ENCODE results near the gene SOD1.

SOD1 gene

DNA sequence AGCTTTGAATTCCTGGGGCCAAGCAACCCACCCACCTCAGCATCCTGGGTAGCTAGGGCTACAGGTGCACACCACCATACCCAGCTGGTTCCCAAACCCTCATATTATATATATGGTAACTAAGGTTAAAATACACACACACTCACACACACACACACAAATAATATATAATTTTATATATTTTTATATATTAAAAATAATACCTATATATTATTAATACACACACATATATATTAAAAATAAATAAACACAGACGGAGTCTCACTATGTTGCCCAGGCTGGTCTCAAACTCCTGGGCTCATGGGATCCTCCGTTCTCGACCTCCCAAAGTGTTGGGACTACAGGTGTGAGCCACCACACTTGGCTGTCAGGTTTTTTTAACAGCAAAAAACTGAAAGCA is 40.5 kb downstream of the SOD1 start:
- H3K9ac ChIP-seq (ENCODE audit: insufficient read length, low read depth) = no peak overlapping the region
- no peak for DNase-seq (ENCODE audit: low read depth, low spot score)
- TF ChIP-seq YY1 (IDR thresholded peaks at IDR 0.05; ENCODE audit: insufficient read depth, insufficient read length) (no peak), SUZ12 (IDR thresholded peaks at IDR 0.05; ENCODE audit: extremely low read depth, insufficient read depth, insufficient read length) (no peak), ZNF274 (IDR thresholded peaks at IDR 0.05; ENCODE audit: low read depth, low read length) (no peak)
- H3K36me3 ChIP-seq (ENCODE audit: insufficient read depth, insufficient read length, low read length) = peaks cover 92% of the 10 kb centered on the region
- no peaks in the 10 kb centered on the region for H3K27me3 ChIP-seq (ENCODE audit: insufficient read depth, insufficient read length)
- H3K4me1 ChIP-seq (ENCODE audit: insufficient read depth, insufficient read length) = no peaks in the 10 kb centered on the region
- no peak overlapping the region for H3K4me3 ChIP-seq (ENCODE audit: insufficient read length, low read depth)
- no peaks in the 10 kb centered on the region for H3K9me3 ChIP-seq (ENCODE audit: insufficient read depth, low read length)

DNA sequence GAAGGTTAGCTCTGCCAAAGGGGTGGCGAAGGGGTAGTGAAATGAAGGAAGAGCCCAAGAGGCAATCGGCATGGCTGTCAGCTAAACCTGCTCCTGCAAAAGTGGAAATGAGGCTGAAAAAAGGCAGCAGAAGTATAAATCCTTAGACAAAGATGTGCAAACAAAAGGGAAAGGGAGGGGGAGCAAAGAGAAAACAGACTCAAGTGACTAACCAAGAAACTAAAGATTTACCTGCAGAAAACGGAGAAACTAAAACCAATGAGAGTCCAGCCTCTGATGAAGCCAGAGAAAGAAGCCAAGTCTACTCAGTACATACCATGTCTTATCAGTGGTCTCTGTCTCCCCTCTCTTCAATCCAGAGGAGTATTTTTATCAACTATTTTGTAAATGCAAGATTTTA is 47.1 kb downstream of the SOD1 start:
- Histone ChIP-seq H3K4me1 (ENCODE audit: insufficient read depth, insufficient read length) (peaks cover 2% of the 10 kb centered on the region), H3K9me3 (ENCODE audit: insufficient read depth, low read length) (no peaks in the 10 kb centered on the region), H3K9ac (ENCODE audit: insufficient read length, low read depth) (no peak overlapping the region), H3K4me3 (ENCODE audit: insufficient read length, low read depth) (no peak overlapping the region), H3K27me3 (ENCODE audit: insufficient read depth, insufficient read length) (no peaks in the 10 kb centered on the region), H3K36me3 (ENCODE audit: insufficient read depth, insufficient read length, low read length) (peaks cover 39% of the 10 kb centered on the region)
- no peak for DNase-seq (ENCODE audit: low read depth, low spot score)
- no peak for TF ChIP-seq SUZ12 (IDR thresholded peaks at IDR 0.05; ENCODE audit: extremely low read depth, insufficient read depth, insufficient read length)
- no peak for TF ChIP-seq ZNF274 (IDR thresholded peaks at IDR 0.05; ENCODE audit: low read depth, low read length)
- TF ChIP-seq YY1 (IDR thresholded peaks at IDR 0.05; ENCODE audit: insufficient read depth, insufficient read length) = no peak

DNA sequence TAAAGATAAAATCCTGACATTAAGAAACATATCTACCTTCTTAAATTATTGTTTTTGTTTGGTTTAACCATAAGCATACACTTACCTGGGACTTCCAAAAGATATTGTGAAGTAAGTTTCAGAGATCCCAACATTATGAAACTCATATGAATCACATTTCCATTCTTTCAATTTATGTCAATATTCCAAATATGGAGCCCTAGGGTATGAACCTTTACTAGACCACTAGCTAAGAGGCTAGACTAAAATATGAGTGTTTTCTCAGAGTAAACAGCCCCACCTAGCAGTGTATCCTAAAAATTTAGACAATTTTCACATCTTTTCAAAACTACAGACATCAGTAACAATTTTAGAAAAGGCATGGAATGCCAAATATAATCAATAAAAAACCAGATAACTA is 48.0 kb downstream of the SOD1 start:
- DNase-seq (ENCODE audit: low read depth, low spot score) = no peak
- Histone ChIP-seq H3K27me3 (ENCODE audit: insufficient read depth, insufficient read length) (no peaks in the 10 kb centered on the region), H3K4me3 (ENCODE audit: insufficient read length, low read depth) (no peak overlapping the region), H3K9me3 (ENCODE audit: insufficient read depth, low read length) (no peaks in the 10 kb centered on the region), H3K36me3 (ENCODE audit: insufficient read depth, insufficient read length, low read length) (peaks cover 30% of the 10 kb centered on the region), H3K4me1 (ENCODE audit: insufficient read depth, insufficient read length) (peaks cover 2% of the 10 kb centered on the region), H3K9ac (ENCODE audit: insufficient read length, low read depth) (no peak overlapping the region)
- TF ChIP-seq SUZ12 (IDR thresholded peaks at IDR 0.05; ENCODE audit: extremely low read depth, insufficient read depth, insufficient read length) (no peak), ZNF274 (IDR thresholded peaks at IDR 0.05; ENCODE audit: low read depth, low read length) (no peak), YY1 (IDR thresholded peaks at IDR 0.05; ENCODE audit: insufficient read depth, insufficient read length) (no peak)

DNA sequence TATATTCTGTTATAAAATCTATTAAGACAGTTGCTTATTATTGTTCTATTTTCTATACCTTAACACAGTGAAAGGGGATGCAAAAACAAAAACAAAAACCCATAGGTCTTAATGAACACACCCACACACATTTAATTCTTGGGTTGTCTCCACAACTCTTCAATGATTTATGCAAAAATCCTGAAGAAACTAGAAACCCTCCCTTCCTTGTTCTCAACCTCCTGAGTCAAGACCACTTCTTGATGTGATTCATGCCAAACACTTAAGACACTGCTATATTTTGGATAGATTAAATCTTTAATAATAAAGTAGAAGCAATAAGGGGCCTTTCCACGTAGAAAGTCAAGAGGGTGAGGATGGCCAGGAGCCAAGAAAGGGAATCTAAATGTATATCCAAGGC is 49.0 kb downstream of the SOD1 start:
- TF ChIP-seq YY1 (IDR thresholded peaks at IDR 0.05; ENCODE audit: insufficient read depth, insufficient read length) (no peak), ZNF274 (IDR thresholded peaks at IDR 0.05; ENCODE audit: low read depth, low read length) (no peak), SUZ12 (IDR thresholded peaks at IDR 0.05; ENCODE audit: extremely low read depth, insufficient read depth, insufficient read length) (no peak)
- Histone ChIP-seq H3K9ac (ENCODE audit: insufficient read length, low read depth) (no peak overlapping the region), H3K4me1 (ENCODE audit: insufficient read depth, insufficient read length) (peaks cover 2% of the 10 kb centered on the region), H3K36me3 (ENCODE audit: insufficient read depth, insufficient read length, low read length) (peaks cover 19% of the 10 kb centered on the region), H3K27me3 (ENCODE audit: insufficient read depth, insufficient read length) (no peaks in the 10 kb centered on the region), H3K4me3 (ENCODE audit: insufficient read length, low read depth) (no peak overlapping the region), H3K9me3 (ENCODE audit: insufficient read depth, low read length) (no peaks in the 10 kb centered on the region)
- DNase-seq (ENCODE audit: low read depth, low spot score) = no peak

DNA sequence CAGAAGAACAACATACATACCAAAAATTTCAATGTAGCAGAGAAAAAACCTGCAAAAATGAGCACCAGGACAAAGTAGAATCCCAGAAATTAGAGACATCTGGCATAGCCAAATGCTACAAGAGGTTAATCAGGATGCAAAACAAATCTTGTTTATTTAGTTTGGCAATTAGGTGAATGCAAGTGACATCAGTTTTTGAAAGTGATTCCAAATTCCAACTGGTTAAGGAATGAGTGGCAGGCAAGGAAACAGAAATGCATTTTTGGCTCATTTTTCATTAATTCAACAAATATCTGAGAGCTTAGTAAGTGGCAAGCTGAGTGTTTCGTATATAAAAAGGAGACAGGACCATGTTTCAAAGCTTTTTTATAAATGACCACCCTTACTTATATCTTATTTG is 51.1 kb downstream of the SOD1 start:
- Histone ChIP-seq H3K27me3 (ENCODE audit: insufficient read depth, insufficient read length) (no peaks in the 10 kb centered on the region), H3K4me1 (ENCODE audit: insufficient read depth, insufficient read length) (peaks cover 2% of the 10 kb centered on the region), H3K9ac (ENCODE audit: insufficient read length, low read depth) (no peak overlapping the region), H3K9me3 (ENCODE audit: insufficient read depth, low read length) (no peaks in the 10 kb centered on the region), H3K4me3 (ENCODE audit: insufficient read length, low read depth) (no peak overlapping the region), H3K36me3 (ENCODE audit: insufficient read depth, insufficient read length, low read length) (peaks cover 8% of the 10 kb centered on the region)
- DNase-seq (ENCODE audit: low read depth, low spot score) = no peak
- no peak for TF ChIP-seq SUZ12 (IDR thresholded peaks at IDR 0.05; ENCODE audit: extremely low read depth, insufficient read depth, insufficient read length)
- TF ChIP-seq YY1 (IDR thresholded peaks at IDR 0.05; ENCODE audit: insufficient read depth, insufficient read length) = no peak

DNA sequence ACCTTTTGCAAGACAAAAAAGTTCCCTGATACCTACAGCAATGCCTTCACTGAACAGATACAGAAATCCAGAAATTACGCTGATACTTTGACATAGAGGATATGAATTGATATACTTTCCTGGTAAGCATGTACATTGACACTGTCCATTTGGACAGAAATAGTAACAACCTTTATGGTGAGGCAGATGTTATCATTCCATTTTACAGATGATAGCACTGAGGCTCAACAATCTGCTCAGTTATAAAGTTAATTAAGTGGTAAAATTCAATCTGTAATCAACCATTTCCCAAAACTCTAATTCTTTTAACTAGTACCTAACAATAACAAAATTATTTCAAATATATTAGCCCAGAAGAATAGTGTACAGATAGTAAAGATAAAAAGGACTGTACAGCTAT is 51.8 kb downstream of the SOD1 start:
- Histone ChIP-seq H3K27me3 (ENCODE audit: insufficient read depth, insufficient read length) (no peaks in the 10 kb centered on the region), H3K9ac (ENCODE audit: insufficient read length, low read depth) (no peak overlapping the region), H3K9me3 (ENCODE audit: insufficient read depth, low read length) (no peaks in the 10 kb centered on the region), H3K36me3 (ENCODE audit: insufficient read depth, insufficient read length, low read length) (peaks cover 2% of the 10 kb centered on the region), H3K4me1 (ENCODE audit: insufficient read depth, insufficient read length) (peaks cover 2% of the 10 kb centered on the region), H3K4me3 (ENCODE audit: insufficient read length, low read depth) (no peak overlapping the region)
- no peak for DNase-seq (ENCODE audit: low read depth, low spot score)
- TF ChIP-seq YY1 (IDR thresholded peaks at IDR 0.05; ENCODE audit: insufficient read depth, insufficient read length) = no peak
- TF ChIP-seq ZNF274 (IDR thresholded peaks at IDR 0.05; ENCODE audit: low read depth, low read length) = no peak
- TF ChIP-seq SUZ12 (IDR thresholded peaks at IDR 0.05; ENCODE audit: extremely low read depth, insufficient read depth, insufficient read length) = no peak

DNA sequence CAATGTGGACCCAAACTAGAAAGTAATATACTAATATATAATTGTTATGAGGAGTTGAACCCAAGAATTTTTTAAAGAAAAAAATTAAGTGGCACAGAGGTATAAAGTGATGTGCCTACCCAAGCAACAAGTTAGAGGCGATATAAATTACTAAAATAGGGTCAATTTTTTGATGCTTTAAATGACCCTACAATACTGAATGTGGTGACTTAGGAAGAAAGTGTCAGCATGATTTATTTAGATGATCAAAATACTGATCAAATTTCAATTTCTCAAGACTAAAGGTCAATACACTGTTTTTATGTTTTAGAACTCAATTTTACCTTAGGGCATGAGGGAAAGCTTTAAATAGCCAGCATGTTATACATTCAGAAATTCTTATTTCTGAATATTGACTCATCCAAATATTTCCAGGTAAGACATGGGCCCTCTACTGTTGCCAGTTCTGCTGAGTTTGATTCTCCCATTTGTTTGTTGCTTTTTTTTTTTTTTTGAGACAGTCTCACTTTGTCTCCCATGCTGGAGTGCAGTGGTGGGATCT is 52.3 kb downstream of the SOD1 start:
- no peak for TF ChIP-seq SUZ12 (IDR thresholded peaks at IDR 0.05; ENCODE audit: extremely low read depth, insufficient read depth, insufficient read length)
- TF ChIP-seq YY1 (IDR thresholded peaks at IDR 0.05; ENCODE audit: insufficient read depth, insufficient read length) = no peak
- no peak for TF ChIP-seq ZNF274 (IDR thresholded peaks at IDR 0.05; ENCODE audit: low read depth, low read length)
- Histone ChIP-seq H3K9ac (ENCODE audit: insufficient read length, low read depth) (no peak overlapping the region), H3K27me3 (ENCODE audit: insufficient read depth, insufficient read length) (no peaks in the 10 kb centered on the region), H3K9me3 (ENCODE audit: insufficient read depth, low read length) (no peaks in the 10 kb centered on the region), H3K4me3 (ENCODE audit: insufficient read length, low read depth) (no peak overlapping the region), H3K36me3 (ENCODE audit: insufficient read depth, insufficient read length, low read length) (no peaks in the 10 kb centered on the region), H3K4me1 (ENCODE audit: insufficient read depth, insufficient read length) (no peaks in the 10 kb centered on the region)
- no peak for DNase-seq (ENCODE audit: low read depth, low spot score)
